ENCODE data around the gene ASTN2.

The ASTN2 gene

DNA sequence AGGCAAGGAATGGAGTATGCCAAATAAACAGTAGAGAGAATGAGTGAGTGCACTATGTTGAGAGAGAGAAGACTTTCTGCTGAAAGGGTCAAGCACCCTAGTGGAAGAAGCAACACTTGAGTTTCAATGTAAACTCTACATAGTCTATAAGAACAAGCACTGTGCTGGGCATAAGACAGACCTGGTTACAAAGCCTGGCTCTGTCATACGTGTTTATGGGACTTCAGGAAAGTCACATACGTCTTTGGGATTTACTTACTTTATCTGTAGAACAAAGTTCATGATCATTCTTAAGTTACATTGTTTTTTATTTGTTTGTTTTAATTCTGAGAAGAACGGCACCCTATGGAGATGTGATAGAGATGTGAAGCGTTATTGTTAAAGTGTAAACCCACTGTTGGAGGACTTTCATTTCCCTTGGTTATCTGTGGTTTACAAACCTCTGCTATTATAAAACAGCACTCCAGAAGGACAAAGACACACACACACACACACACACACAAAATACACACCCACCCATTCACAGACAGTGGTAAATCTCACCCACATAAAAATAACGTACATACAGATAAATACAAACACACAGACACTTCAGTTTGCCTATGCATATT, 798.4 kb downstream of the ASTN2 start:
- no peak for DNase-seq (ENCODE audit: low read depth)

GRCh38 chr9:116608064-116608463, 806.8 kb downstream of the ASTN2 start:
- no peak for DNase-seq (ENCODE audit: low read depth)

DNA sequence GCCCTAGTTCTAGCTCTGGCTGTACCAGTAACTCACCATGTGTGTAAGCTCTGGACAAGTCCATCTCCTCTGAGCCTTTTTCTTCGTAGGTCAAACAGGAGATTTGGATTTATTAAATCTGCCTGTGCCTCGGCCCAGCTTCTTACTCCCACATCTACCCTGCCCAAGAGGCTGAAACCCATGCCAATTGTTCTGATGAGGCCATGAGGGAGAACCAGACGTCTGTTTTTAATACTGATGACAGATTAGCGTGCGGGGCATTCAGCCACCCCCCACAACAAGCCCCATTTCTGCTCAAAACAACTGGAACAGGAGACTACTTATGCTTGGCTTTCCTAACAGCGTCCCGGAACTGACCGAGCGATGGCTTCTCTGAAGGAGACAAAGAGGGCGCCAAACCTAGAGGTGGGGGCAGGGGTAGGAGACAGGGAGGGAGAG, 808.9 kb downstream of the ASTN2 start:
- no peak for DNase-seq (ENCODE audit: low read depth)

- DNase-seq (ENCODE audit: low read depth), result no peak
These were observed 809.8 kb downstream of the ASTN2 start for GRCh38 chr9:116605060-116605459.

DNA sequence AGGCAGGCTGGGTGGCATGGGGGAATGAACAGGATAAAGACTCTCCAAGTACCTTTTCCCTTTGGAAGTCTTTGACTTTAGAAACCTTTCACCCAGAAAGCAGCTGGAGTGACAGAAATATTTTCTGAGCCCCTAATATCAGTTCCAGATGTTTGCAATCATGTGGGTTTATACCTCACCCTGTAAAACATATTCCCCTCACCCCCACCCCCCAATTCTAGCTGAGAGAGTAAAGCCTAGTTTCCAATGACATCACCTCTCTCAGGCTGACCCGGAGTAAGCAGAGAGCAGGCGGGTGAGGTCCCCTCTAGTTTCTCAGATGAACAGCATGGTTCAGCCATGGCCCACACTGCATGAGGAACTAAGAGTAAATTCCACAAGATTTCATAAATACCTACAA, 810.6 kb downstream of the ASTN2 start:
- DNase-seq (ENCODE audit: low read depth), result no peak

GRCh38 chr9:116599342-116599884, 815.4 kb downstream of the ASTN2 start:
- no peak for DNase-seq (ENCODE audit: low read depth)

DNA sequence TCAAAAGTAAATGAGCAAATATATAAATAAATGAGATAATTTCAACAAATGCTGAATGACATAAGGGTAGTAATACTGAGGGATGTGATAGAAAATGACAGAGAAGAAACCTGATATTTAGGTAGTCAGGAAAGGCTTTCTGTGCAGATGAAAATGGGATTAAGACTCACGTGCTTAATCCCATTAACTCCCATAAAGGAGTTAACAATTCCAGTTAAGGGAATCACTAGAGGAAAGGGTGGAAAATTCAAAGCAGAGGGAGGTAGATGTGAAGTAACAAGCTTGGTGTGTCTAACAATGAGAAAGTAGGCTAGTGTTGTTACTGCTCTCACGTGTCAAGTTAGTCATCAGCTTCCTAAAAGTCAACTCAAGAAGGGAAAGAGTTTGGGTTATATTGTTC, 818.2 kb downstream of the ASTN2 start:
- DNase-seq (ENCODE audit: low read depth), result no peak

DNA sequence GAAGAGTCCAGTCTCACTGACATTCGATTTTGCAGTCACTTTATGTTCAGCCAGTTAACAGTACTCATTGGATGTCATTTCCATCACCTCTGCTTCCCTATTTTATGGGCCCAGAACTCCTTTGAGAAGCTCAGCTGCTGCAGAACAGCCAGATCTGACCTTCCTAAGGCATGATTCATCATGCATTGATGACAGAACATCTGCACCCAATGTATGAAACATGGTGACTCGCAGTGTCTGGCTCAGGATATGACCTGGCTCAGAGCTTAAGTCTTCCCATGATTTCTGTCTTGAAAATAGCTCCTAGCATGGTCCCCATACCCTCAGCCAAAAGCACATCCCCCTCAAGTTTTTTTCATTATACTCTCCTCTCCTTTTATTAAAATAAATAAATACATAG, 820.3 kb downstream of the ASTN2 start:
- no peak for DNase-seq (ENCODE audit: low read depth)

DNA sequence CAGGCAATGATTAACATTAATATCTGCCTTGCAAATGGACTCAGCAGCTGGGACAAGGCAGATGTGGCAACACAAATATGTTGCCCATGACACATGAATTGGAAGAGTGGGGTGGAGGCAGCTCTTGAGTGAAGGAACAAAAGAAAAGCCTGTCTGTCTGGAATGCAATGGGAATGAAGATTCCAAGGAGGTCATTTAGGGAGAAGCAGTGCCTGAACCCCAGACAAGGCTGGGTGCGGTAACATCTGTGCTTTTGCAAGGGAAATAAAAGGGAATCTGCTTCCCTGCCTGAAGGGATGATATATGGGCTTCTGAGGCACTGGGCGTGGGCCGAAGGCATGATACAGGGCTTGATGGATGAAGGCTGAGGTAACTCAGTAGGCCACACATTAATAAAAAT, 821.9 kb downstream of the ASTN2 start:
- no peak for DNase-seq (ENCODE audit: low read depth)

DNA sequence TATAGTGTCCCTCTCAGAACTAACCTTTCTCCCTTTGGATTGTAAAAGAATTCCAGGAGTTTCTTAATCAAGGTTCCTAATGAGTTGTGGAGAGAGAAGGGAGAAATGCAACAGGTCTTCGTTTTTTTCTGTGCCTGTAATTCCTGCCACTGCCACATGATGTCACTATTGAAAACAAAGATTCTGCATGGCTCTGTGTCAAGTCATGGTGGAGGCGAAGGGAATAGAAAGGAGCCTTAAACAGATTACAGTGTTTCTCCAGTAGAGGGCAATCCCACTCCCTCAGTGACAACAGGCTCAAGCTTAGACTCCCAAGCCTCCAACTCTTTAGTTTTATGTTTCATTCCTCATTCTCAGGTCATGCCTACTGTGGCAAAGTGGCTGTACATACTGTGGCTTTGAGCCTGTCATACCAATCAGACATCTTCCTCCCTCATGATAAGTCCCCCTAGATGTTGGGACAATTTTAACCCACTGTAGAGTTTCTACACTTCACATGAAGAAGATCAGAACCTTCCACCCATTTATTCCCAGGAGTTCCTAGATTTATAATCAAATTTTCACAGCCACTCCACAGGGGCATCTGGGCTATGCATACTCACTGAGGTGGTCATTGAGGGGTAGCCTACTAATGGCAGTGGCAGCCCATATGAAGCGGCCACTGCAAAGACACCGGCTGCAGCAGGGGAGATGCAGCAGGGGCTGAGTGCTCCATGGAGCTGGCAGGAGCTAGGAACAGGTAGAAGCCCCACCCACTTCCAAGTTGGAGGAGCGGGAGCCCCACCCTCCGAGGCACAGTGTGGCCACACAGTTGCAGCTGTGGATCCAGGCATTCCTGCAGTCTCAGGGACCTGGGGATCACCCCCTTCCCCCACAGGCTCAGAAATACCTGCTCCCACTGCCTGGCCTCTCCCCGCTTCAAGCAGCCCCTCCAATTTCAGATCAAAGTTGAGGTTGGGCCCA, 825.2 kb downstream of the ASTN2 start:
- DNase-seq (ENCODE audit: low read depth), result no peak

DNA sequence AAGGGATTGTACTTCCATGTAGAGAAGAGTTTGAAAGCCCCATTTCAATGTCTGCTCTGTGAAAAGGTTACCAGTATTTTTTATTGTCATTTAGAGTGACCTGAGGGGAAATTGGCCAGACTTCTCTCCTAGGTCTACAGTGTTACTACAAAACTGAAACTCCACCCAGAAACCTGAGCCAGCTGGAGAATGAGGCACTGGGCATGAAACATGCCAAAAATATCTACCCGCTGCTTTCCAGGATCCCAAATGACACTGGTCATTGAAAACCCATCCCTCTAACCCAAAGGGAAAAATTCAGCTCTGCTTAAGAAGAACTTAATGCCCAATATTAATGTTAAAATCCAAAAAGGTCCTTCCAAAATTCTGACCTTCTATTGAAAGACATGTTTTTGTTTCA, 826.9 kb downstream of the ASTN2 start:
- no peak for DNase-seq (ENCODE audit: low read depth)

GRCh38 chr9:116585896-116586295, 829.0 kb downstream of the ASTN2 start:
- DNase-seq (ENCODE audit: low read depth), result no peak

GRCh38 chr9:116585204-116585603, 829.7 kb downstream of the ASTN2 start:
- no peak for DNase-seq (ENCODE audit: low read depth)

- no peak for DNase-seq (ENCODE audit: low read depth)
These were observed 834.0 kb downstream of the ASTN2 start for GRCh38 chr9:116580853-116581252.

- no peak for DNase-seq (ENCODE audit: low read depth)
These were observed 838.5 kb downstream of the ASTN2 start for GRCh38 chr9:116576386-116576785.

DNA sequence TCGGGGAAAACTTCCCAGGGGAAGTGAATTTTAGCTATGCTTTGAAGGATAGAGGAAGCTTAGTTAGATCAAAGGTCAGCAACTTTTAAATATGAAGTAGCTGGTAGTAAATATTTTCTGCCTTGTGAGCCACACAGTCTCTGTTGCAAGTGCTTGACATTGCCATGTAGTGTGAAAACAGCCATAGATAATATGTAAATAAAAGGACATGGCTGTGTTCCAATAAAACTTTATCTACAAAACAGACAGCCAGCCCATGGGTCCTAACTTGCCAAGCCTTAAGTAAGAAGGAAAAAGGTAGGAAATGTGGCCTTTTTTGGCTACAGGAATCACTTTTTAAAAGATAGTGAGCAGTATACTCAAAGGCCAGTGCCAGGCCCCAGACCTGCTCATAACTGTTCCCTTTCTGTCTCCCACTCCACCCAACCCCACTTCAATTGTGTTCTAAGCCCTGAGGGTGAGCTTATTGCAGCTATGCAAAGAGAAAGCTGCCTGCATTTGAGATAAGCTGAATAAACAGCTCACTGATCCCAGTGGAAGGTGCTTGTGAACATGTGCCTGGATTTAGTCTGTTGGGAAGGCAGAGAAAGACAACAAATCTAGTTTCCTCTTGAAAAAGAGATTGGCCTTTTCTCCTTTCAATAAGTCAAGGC, 840.7 kb downstream of the ASTN2 start:
- no peak for DNase-seq (ENCODE audit: low read depth)

- no peak for DNase-seq (ENCODE audit: low read depth)
These were observed 842.6 kb downstream of the ASTN2 start for GRCh38 chr9:116572095-116572748.

- no peak for DNase-seq (ENCODE audit: low read depth)
These were observed 845.7 kb downstream of the ASTN2 start for GRCh38 chr9:116569111-116569510.

DNA sequence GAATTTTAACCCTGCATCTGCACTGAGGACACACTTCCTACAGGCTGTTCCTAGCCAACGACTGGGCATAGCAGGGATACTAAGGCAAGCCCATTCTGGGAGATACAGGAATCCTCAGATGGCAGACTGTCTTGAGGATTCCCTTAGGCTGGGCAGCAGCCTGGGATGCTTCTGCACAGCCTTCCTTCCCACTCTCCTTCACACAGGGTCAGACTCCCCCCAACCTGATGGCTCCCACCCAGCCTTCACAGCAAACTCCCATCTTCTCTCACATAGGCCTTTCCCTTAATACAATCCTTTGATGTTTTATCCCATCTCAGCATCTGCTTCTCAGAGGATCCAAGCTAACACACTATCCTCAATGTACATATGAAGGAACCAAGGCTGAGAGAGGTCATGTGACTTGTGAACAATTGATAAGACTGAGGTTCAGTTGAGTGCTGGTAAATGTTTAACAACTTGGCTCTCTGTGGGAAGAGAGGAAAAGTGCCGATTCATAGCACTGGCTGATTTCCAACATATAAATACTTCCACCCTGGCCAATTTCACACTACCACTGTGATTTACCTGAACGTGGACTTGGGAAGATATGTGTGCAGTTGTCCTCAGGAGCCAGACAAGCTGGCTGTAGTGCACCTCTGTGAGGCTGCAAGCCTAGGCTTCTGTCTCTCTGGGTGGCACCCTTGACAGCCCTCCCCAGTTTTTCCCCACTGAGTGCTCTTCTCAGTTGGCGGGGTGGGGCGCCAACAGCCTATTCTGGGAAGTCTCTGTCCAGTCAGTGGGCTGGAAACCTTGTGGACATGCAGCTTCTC, 848.0 kb downstream of the ASTN2 start:
- no peak for DNase-seq (ENCODE audit: low read depth)

- no peak for DNase-seq (ENCODE audit: low read depth)
These were observed 848.9 kb downstream of the ASTN2 start for GRCh38 chr9:116565986-116566385.

GRCh38 chr9:116564266-116564793, 850.5 kb downstream of the ASTN2 start:
- no peak for DNase-seq (ENCODE audit: low read depth)

All from activated T-helper 1 cell treated with Interleukin-2 at 50 U/mL for 16 hours (primary cell).